K562 (cell line): Measurements from ENCODE around the gene MPZL1. TPM values are rescaled to one million over a fixed set of nuclear protein-coding genes. Genes with fewer than 3 reads are reported as not detected.

Source experiments
- HIVEP1 ChIP-seq: fragments of 250-450 bp; sonication (Bioruptor Pico); IDR thresholded peaks from 2 replicates; pipeline ENCODE4 v1.4.0; 2020; ENCODE audit warnings: mild to moderate bottlenecking
- LCOR ChIP-seq: sonication (generic); formaldehyde crosslinking; IDR thresholded peaks from 2 replicates; pipeline ENCODE4 v1.8.0; 2022; ENCODE audit warnings: mild to moderate bottlenecking, missing genetic modification reagents
- NFYB ChIP-seq: IDR thresholded peaks from 2 replicates; pipeline ENCODE4 v1.6.1; 2011; ENCODE audit warnings: mild to moderate bottlenecking, moderate library complexity; ENCODE audit not compliant: insufficient read length; ENCODE audit errors: extremely low read depth
- RBBP5 ChIP-seq: fragments of 200-600 bp; sonication (generic); IDR thresholded peaks from 2 replicates; pipeline ENCODE4 v1.6.1; 2012; ENCODE audit warnings: borderline replicate concordance, mild to moderate bottlenecking, low read length, control low read depth, inconsistent platforms; ENCODE audit not compliant: insufficient read depth, poor library complexity, severe bottlenecking
- SNRNP70 ChIP-seq: fragments of 200-400 bp; formaldehyde crosslinking; optimal IDR thresholded peaks from 2 replicates; pipeline ENCODE3; 2017; ENCODE audit warnings: low read depth, low read length
- SOX6 ChIP-seq: fragments of 450-650 bp; IDR thresholded peaks from 2 replicates; pipeline ENCODE4 v1.6.1; 2014; ENCODE audit warnings: mild to moderate bottlenecking
- SP1 ChIP-seq: sonication (generic); formaldehyde crosslinking; IDR thresholded peaks from 2 replicates; pipeline ENCODE4 v1.8.1; 2022; ENCODE audit warnings: mild to moderate bottlenecking, missing genetic modification reagents
- TCF3 ChIP-seq: sonication (generic); formaldehyde crosslinking; IDR thresholded peaks from 2 replicates; pipeline ENCODE4 v1.4.0; 2020; ENCODE audit warnings: mild to moderate bottlenecking, missing genetic modification reagents
- polyA plus RNA-seq, 8 experiments: library from polyadenylated mRNA; depleted of rRNA in 4 of 8; stranded (reverse) in 5 of 8; unstranded in 3 of 8; fragments of >200 nt; fragmentation: Nextera tagmentation in 2 of 8; fragmentation: Illumina TruSeq in 1 of 8; extraction: Ambion mirVana in 2 of 8; extraction: Trizol in 1 of 8; gene quantifications; 2 replicates each; pipeline versions ENCODE4 v1.2.1 to v1.2.3, GENCODE V29; 2011 to 2014; ENCODE audit warnings: inconsistent platforms in 1 of 8, missing spikeins in 1 of 8
- total RNA-seq, 7 experiments: library from RNA; depleted of rRNA in 6 of 7; stranded (reverse); fragments of >200 nt in 6 of 7; fragmentation: Illumina TruSeq in 2 of 7; extraction: Trizol in 2 of 7; gene quantifications; 2 replicates each; pipeline versions ENCODE4 v1.2.1 to v1.2.3, GENCODE V29; 2011 to 2021; ENCODE audit warnings: low replicate concordance in 1 of 7
- TF ChIP-seq, protein P1 (sequence below), 3 experiments: fragments of 200-800 bp in 1 of 3; fragments of 250-450 bp in 1 of 3; fragments of 450-650 bp in 1 of 3; sonication (Bioruptor Pico) in 1 of 3; sonication (Bioruptor generic) in 1 of 3; formaldehyde crosslinking in 1 of 3; IDR thresholded peaks; 2 replicates each; pipeline versions ENCODE4 v1.6.1 to v1.8.0; 2016 to 2022; ENCODE audit warnings: mild to moderate bottlenecking in 2 of 3, missing genetic modification characterization in 2 of 3, missing compliant biosample characterization in 1 of 3, moderate library complexity in 1 of 3
- TF ChIP-seq, protein P2 (sequence below): fragments of 450-650 bp; formaldehyde crosslinking; IDR thresholded peaks from 2 replicates; pipeline ENCODE4 v1.4.0; 2022; ENCODE audit warnings: missing genetic modification characterization
- TF ChIP-seq, protein P3 (sequence below): fragments of 250-450 bp; sonication (Bioruptor Pico); IDR thresholded peaks from 2 replicates; pipeline ENCODE4 v1.8.0; 2021; ENCODE audit warnings: moderate library complexity, mild to moderate bottlenecking, inconsistent platforms

MPZL1 gene
- total and polyA plus RNA-seq, 9 of the 15 experiments (the other 6 are each of a cell fraction or from before 2014, with no cell fraction given): 14.5 to 153 (median 66.5) TPM

DNA sequence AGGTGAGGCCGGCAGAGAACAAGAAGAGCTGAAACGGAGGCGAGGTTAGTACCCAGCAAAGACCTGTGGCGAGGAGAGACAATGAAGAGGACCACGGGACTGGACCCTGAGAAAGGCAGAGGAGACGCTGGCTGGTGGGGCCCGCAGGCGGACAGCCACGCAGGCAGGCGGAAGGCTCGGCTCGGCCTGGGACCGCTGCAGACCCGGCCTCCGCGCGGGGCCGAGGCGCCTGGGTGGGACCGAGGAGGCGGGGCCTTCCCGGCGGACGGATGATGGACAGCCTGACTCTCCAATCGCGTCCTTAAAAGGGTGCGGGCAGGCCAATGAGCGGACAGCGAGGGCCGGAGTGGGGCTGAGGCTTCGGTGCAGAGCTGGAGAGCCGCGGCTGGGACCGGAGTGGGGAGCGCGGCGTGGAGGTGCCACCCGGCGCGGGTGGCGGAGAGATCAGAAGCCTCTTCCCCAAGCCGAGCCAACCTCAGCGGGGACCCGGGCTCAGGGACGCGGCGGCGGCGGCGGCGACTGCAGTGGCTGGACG, at the start of gene MPZL1 (continued):
- TF ChIP-seq, protein P1, sequence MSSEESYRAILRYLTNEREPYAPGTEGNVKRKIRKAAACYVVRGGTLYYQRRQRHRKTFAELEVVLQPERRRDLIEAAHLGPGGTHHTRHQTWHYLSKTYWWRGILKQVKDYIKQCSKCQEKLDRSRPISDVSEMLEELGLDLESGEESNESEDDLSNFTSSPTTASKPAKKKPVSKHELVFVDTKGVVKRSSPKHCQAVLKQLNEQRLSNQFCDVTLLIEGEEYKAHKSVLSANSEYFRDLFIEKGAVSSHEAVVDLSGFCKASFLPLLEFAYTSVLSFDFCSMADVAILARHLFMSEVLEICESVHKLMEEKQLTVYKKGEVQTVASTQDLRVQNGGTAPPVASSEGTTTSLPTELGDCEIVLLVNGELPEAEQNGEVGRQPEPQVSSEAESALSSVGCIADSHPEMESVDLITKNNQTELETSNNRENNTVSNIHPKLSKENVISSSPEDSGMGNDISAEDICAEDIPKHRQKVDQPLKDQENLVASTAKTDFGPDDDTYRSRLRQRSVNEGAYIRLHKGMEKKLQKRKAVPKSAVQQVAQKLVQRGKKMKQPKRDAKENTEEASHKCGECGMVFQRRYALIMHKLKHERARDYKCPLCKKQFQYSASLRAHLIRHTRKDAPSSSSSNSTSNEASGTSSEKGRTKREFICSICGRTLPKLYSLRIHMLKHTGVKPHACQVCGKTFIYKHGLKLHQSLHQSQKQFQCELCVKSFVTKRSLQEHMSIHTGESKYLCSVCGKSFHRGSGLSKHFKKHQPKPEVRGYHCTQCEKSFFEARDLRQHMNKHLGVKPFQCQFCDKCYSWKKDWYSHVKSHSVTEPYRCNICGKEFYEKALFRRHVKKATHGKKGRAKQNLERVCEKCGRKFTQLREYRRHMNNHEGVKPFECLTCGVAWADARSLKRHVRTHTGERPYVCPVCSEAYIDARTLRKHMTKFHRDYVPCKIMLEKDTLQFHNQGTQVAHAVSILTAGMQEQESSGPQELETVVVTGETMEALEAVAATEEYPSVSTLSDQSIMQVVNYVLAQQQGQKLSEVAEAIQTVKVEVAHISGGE (CRISPR knock-in tag; IDR thresholded peaks at IDR 0.05): peak in 1 of 3 experiments; percentile 46; a peak in 1 of 6 replicates
- TF ChIP-seq NFYB (peak; percentile 95), HIVEP1 (no peak), TCF3 (CRISPR knock-in tag) (no peak; the same call in 1 of the 2 replicates), SNRNP70 (no peak), RBBP5 (peak; percentile 97), SOX6 (0 out of 2 replicates have a peak, but pooled peaks have one; percentile 7), SP1 (CRISPR knock-in tag) (peak; percentile 50; the same call in 1 of the 2 replicates), LCOR (CRISPR knock-in tag) (0 out of 2 replicates have a peak, but pooled peaks have one; percentile 48)
- TF ChIP-seq, protein P2, sequence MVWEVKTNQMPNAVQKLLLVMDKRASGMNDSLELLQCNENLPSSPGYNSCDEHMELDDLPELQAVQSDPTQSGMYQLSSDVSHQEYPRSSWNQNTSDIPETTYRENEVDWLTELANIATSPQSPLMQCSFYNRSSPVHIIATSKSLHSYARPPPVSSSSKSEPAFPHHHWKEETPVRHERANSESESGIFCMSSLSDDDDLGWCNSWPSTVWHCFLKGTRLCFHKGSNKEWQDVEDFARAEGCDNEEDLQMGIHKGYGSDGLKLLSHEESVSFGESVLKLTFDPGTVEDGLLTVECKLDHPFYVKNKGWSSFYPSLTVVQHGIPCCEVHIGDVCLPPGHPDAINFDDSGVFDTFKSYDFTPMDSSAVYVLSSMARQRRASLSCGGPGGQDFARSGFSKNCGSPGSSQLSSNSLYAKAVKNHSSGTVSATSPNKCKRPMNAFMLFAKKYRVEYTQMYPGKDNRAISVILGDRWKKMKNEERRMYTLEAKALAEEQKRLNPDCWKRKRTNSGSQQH (CRISPR knock-in tag): no peak
- TF ChIP-seq, protein P3, sequence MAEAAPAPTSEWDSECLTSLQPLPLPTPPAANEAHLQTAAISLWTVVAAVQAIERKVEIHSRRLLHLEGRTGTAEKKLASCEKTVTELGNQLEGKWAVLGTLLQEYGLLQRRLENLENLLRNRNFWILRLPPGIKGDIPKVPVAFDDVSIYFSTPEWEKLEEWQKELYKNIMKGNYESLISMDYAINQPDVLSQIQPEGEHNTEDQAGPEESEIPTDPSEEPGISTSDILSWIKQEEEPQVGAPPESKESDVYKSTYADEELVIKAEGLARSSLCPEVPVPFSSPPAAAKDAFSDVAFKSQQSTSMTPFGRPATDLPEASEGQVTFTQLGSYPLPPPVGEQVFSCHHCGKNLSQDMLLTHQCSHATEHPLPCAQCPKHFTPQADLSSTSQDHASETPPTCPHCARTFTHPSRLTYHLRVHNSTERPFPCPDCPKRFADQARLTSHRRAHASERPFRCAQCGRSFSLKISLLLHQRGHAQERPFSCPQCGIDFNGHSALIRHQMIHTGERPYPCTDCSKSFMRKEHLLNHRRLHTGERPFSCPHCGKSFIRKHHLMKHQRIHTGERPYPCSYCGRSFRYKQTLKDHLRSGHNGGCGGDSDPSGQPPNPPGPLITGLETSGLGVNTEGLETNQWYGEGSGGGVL (CRISPR knock-in tag): no peak
